GM19372 (cell line): ENCODE measurements around the gene CAB39L.

Experiments used
- ATAC-seq: cut with Tn5 transposase; IDR thresholded peaks from one replicate; pipeline ENCODE4 v1.9.1; 2021; ENCODE audit warnings: mild to moderate bottlenecking, low read depth, moderate library complexity; ENCODE audit not compliant: unreplicated experiment

The CAB39L gene

GRCh38 chr13:49315756-49316482 is 127.9 kb downstream of the CAB39L start:
- ATAC-seq, result no peak

DNA sequence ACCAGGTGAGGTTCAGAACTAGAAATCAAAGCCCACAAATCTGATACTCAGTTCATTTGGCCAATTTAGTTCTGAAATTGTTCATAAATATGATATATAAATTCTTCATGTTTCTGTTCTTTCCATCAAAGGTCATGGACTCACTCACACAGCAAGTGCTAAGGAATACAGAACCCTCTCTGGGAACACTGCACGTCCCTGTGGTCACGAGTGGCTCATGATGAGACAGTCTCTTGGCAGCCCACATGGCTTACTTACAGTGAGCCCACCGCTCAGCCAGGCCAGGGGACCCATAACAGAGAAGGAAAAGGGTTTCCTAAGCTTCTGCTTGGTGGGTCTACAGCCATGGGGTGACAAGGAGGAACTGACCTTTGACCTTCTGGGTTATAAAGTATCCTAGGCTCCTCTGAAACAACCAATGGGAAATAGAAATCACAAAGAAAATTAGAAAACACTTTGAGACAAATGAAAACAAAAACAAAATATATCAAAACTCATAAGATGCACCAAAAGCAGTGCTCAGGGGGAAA is 128.8 kb downstream of the CAB39L start:
- ATAC-seq, result no peak

DNA sequence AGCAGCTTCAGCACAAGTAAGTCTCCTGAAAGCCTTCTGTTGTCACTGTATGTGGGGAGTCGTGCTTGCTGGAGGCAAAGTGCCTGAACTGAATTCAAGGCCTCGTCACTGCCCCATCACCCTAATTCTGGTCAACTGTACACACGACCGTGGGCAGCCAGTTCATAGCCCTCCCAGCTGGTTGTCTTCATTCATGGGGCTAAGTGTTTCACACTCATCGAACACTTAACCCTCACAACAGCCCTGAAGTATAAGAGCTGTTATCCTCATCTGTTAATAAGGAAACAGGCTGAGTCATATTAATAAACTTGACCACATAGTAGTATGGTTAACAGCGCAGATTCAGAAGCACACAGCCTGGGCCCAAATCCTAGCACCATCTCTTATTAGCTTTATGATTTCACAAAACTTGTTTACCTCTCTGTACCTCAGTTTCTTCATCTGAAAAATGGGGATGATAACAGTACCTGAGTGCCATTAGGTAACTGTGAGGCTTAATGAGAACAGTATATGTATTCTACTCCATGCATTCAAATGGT is 129.5 kb downstream of the CAB39L start:
- no peak for ATAC-seq

GRCh38 chr13:49311816-49312215 is 132.0 kb downstream of the CAB39L start:
- no peak for ATAC-seq

DNA sequence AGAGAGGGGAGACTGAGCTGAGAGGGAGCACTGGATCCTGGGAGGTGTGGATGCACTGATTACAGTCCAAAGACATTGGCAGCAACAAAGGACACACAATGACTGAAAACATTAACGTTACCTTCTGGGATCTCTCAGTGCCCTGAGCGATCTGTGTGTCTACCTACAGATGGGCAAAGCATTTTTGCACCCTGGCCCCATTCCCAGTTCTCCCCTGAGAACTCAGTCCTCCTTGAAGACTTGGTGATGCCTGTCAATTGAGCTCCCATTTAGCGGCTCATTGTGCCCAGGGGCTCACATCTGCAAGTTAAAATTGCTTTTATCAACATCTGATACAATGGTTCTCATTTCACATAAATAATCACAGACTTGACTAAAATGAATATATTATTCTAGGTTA is 133.6 kb downstream of the CAB39L start:
- no peak for ATAC-seq

- ATAC-seq, result no peak
Observed at GRCh38 chr13:49308921-49309408, 134.9 kb downstream of the CAB39L start.

- no peak for ATAC-seq
Observed at GRCh38 chr13:49308097-49308875, 135.6 kb downstream of the CAB39L start.

DNA sequence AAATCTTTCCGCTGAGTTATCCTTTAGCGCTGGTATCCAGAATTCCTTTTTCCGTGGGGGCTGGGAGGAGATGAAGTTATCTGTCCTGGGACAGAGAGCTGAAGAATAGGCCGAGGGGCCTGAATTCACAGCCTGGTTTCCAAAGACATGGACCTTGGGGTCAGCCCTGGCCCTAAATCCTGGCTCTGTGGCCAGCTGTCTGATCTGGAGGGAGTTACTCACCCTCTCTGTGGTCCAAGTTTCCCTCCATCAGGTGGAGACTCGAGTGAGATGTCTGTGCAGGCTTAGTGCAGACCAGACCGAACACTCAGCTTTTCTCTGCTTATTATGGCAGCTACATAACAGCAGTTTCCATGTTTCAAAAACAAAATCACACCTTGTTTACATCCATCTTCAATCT is 136.5 kb downstream of the CAB39L start:
- no peak for ATAC-seq

DNA sequence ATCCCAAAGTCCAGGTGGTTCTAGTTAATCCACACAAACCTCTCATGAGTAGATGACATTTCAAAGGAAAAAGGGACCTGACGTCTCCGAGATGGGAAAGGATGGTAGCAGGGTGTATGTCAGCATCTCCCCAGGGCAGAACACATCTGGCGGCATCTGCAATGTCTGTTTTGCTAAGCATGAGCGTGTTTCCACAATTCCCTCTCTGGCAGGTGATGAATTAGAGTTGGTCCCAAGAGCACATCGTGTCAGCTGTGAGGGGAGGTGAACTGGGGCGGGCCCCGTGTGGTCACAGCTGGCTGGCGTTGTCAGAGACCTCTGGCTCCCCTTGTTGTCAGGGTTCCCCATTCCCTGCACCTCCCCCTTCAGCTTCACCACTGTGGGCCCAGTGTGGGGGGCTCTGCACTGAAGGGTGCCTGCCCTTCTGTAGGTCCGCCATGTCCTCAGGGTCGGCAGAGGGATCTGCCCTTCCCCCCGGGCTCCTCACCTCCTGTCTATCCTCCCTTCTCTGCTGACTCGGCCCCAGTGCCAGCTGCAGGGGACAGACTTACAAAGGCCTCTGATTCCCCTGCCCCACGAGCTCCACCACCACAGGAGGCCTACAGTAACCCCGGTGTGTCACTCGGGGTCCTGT is 138.0 kb downstream of the CAB39L start:
- ATAC-seq, result no peak

- ATAC-seq, result no peak
Observed at GRCh38 chr13:49304763-49305700, 138.8 kb downstream of the CAB39L start.

- no peak for ATAC-seq
Observed at GRCh38 chr13:49304356-49304755, 139.5 kb downstream of the CAB39L start.

GRCh38 chr13:49303533-49304252 is 140.2 kb downstream of the CAB39L start:
- no peak for ATAC-seq

DNA sequence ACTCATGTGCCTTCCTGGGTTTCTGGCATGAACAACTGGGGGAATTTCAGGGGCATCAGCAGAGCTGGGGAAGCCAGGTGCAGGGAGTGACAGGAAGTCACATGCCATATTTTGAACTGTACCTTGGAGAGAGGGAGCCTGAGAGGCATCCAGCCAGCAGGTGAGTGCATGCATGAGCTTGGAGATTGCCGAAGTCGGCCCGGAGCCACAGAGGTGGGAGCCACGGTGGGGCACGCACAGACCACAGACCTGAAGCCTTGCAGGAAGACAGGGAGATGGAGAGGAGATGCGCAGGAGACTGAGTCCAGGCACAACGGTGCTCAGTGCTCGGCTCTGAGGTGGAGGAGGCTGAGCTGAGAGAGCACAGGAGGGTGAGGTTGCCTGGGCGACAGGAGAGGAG is 141.0 kb downstream of the CAB39L start:
- ATAC-seq, result no peak

- ATAC-seq, result no peak
Observed at GRCh38 chr13:49302222-49302621, 141.6 kb downstream of the CAB39L start.

GRCh38 chr13:49300739-49301589 is 142.9 kb downstream of the CAB39L start:
- ATAC-seq, result peak; percentile 96

GRCh38 chr13:49300276-49300675 is 143.6 kb downstream of the CAB39L start:
- ATAC-seq, result no peak

DNA sequence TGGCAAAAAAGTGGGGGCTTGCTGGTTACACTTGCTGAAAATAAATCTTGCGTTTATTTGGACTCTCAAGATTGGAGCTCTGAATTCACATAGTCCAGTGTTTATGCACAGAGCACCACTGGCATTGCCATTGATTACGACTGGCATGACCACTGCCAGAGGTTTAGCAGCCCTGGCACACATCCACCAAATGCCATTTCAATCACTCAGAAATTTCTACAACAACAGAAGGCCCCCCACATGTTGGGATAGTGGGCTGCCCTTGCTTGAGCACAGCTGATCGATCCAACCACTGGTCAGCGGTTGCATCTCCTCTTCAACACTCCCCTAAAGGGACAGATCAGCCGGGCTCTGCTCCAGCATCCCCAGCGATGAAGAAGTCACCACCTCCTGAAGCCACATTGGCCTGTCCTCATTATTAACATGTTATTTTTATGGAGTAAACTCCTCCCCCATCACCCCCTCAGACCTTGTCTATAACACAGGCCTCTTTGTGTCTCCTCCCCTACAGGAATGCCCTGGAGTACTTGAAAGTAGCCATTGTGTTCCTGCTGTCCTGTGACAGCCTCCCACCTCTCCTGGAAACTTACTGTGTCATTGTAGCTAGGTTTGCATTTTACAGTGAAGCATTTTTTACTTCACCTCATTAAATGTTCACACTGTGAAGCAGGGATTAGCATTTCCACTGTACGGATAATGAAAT is 144.8 kb downstream of the CAB39L start:
- no peak for ATAC-seq

DNA sequence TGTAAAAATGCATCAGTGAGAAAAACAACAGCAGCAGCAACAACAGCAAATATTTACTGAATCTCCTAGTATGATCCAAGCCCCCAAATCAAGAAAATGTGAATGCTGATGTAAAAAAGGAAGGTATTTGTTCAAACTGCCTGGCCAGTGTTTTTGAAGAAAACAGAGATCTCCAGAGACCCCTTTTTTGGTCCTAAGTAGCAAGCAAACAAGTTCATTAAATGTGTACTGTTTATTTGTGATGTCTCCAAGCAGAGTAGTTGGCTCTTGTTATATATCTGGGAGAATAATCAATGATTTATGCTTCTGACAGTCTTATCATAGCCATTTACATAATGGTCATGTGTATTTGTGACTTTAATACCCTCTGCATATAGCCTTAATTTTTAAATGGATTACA is 145.4 kb downstream of the CAB39L start:
- no peak for ATAC-seq
